Hematopoietic multipotent progenitor cell treated with erythropoietin and hydrocortisone succinate and interleukin-3 and kit ligand, for 6 days (in vitro differentiated cells): ENCODE results near the gene BICD1.

Experiments
- DNase-seq: peaks from one replicate; pipeline ENCODE4 v3.0.0-alpha.2; 2015

Gene BICD1

DNA sequence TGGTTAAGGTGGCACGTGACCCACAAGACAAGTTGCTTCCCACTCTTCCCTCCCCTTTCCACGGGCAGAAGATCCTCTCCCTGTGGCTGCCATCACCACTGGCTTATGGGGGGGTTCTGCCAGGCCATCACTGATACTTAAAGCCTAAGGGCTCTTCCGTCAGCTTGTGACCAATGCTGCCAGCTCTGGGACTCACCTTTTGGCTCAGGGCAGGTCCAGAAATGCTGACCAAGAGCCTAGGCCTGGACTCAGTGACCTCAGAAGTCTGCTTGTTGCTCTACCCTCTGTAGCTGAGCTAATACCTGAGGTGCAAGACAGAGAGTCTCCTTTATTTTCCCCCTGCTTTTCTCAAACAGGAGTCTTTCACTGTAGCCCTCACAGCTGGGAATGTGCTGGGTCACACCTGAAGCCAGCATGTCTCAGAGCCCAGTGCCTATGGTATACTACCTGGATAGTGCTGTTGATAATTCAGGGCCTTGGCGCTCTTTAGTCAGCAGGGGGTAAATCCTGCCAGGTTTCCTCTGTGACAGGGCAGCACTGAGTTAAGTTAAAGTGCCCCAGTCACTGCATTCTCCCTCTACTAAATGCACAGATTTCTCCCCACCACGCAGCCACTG is 312.4 kb downstream of the BICD1 start:
- no peak for DNase-seq

DNA sequence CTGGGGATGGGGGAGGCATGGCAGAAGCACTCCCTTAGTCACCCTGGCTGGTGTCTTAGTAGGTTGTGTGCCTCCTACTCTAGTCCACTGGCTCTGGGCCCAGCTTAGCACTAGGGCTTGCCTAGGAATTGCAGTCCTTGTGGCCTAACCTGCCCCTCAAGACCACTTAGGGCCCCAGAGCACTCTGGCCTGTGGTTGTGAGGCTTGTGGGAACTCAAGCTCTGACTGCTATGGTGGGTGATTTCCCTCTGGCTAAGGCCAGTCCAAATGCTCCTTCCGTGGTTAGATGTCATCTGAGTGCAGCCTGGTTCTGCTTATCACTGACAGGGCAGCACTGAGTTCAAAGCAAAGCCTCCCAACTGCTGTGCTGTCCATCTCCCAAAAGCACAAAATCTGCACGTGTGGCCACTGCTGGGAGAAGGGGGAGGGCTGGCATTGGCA is 312.9 kb downstream of the BICD1 start:
- peak; percentile 80 for DNase-seq

DNA sequence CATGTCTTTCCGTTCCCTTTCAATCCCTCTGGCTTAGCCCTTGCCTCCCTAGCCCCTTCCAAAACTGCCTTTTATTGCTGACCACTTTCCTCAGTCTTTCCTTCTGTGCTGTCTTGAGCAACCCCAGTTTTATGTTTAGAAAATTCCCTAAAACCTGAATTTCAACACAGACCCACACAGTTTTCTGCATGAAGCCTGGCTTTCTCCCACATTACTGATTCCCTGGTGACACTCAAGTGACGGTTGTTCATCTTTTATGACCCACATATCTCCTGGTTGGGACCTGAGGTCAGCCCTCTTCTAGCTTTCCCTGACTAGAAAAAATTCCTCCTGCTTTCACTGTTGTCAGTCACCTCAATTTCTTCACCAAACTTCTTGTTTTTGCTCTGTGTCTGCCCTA is 313.7 kb downstream of the BICD1 start:
- DNase-seq, result no peak

DNA sequence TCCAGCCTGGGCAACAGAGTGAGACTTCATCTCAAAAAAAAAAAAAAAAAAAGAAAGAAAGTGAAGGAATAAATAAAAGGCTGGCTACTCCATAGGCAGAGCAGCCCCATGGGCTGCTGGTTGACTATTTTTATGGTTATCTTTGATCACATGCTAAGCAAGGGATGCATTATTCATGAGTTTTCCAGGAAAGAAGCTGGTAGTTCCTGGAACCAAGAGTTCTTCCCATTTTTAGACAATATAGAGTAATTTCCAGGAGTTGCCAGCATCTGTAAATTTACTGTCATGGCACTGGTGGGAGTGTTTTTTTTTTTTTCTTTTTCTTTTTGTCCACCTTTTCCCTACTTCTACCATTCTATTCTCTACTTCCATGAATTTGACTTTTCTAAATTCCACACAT is 316.9 kb downstream of the BICD1 start:
- DNase-seq, result no peak

DNA sequence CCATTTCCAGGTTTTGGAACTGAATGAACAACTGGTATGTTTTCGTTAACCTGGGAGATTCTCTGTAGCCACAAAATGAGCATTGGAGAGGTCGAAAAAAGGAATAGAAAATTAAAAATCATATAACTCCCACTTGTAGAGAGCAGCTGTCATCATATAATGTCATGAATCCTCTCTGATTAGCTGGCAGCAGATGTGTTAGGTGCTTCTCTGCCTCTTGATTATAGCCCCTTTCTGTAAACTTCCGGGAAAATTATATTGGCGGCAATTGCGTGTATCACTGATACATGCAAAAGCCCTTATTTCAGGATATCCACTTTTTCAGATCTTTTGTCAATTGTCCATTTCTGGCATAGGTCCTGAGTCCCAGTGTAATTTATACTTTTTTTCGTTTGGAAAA is 324.4 kb downstream of the BICD1 start:
- no peak for DNase-seq
